Endothelial cell of umbilical vein (primary cell): ENCODE data around the gene PGF. TPM values are rescaled to one million over a fixed set of nuclear protein-coding genes. Genes with fewer than 3 reads are reported as not detected.

ENCODE experiments used
- BruUV-seq: library from RNA; stranded (reverse); fragments of 400-500 nt; replicated peaks from 2 replicates; lab custom pipeline; 2021; lab: Mats Ljungman, UMichigan
- CTCF ChIA-PET: fragments of 300-600, 350-600 bp; sonication (Branson Sonifier 250); formaldehyde crosslinking; loops from one replicate; lab custom pipeline; 2021; ENCODE audit warnings: antibody characterized with exemption, inconsistent platforms; lab: Charles Lee
- POLR2A ChIA-PET: fragments of 300-600, 350-600 bp; sonication (Branson Sonifier 250); formaldehyde crosslinking; loops from one replicate; lab custom pipeline; 2021; ENCODE audit warnings: antibody characterized with exemption, inconsistent platforms; lab: Charles Lee
- DNase-seq: peaks from one replicate; pipeline ENCODE4 v3.0.0-alpha.2; 2011; ENCODE audit warnings: low read depth, low spot score
- FAIRE-seq: peaks from 2 replicates; lab custom pipeline; 2011; peaks lifted over from hg19 to GRCh38; lab: Jason Lieb, UNC
- H2AFZ ChIP-seq: 2 replicates; pipeline ENCODE4 v1.6.0; 2012; ENCODE audit warnings: low read depth, low read length, control low read depth, inconsistent platforms
- H3K27ac ChIP-seq: 2 replicates; pipeline ENCODE4 v1.5.1; 2011; ENCODE audit warnings: low read depth, mild to moderate bottlenecking, control low read depth, low read length, moderate library complexity; ENCODE audit not compliant: insufficient read depth
- H3K27me3 ChIP-seq, 2 experiments: 2 replicates each; pipeline versions ENCODE4 v1.6.0 to v1.6.1; 2011; ENCODE audit warnings: low read length in 2 of 2, mixed read lengths in 1 of 2; ENCODE audit not compliant: control insufficient read depth in 2 of 2, insufficient read depth in 2 of 2
- H3K36me3 ChIP-seq, 2 experiments: 2 replicates in 1 of 2; 3 replicates in 1 of 2; pipeline ENCODE4 v1.5.1; 2011; ENCODE audit warnings: low read length in 2 of 2, mild to moderate bottlenecking in 1 of 2, moderate library complexity in 1 of 2; ENCODE audit not compliant: control insufficient read depth in 2 of 2, insufficient read depth in 2 of 2; ENCODE audit errors: extremely low read depth in 1 of 2
- H3K4me1 ChIP-seq: 3 replicates; pipeline ENCODE4 v1.5.1; 2011; ENCODE audit warnings: mild to moderate bottlenecking, low read length; ENCODE audit not compliant: control insufficient read depth, insufficient read depth; ENCODE audit errors: extremely low read depth
- H3K4me2 ChIP-seq: 2 replicates; pipeline ENCODE4 v1.6.1; 2011; ENCODE audit warnings: low read length, control low read depth, mixed read lengths; ENCODE audit not compliant: insufficient read depth
- H3K4me3 ChIP-seq, 3 experiments: fragments of 200-600 bp in 1 of 3; sonication (generic), shearing (Covaris generic) in 1 of 3; replicated peaks in 1 of 3; 2 replicates each; pipeline ENCODE4 v1.5.1; 2011 to 2016; ENCODE audit warnings: control low read depth in 3 of 3, low read length in 3 of 3, mild to moderate bottlenecking in 2 of 3, inconsistent platforms in 1 of 3, low read depth in 1 of 3, moderate library complexity in 1 of 3; ENCODE audit not compliant: insufficient read depth in 1 of 3
- H3K79me2 ChIP-seq: 2 replicates; pipeline ENCODE4 v1.6.0; 2012; ENCODE audit warnings: low read length, inconsistent platforms; ENCODE audit not compliant: control insufficient read depth, insufficient read depth
- H3K9ac ChIP-seq: replicated peaks from 2 replicates; pipeline ENCODE3; 2011; ENCODE audit warnings: low read length, control low read depth; ENCODE audit not compliant: insufficient read depth; ENCODE audit errors: extremely low read depth
- H3K9me1 ChIP-seq: replicated peaks from 3 replicates; pipeline ENCODE4 v1.6.0; 2011; ENCODE audit warnings: mild to moderate bottlenecking, low read length; ENCODE audit not compliant: control insufficient read depth, insufficient read depth; ENCODE audit errors: extremely low read depth
- H3K9me3 ChIP-seq: replicated peaks from 2 replicates; pipeline ENCODE4 v1.5.1; 2012; ENCODE audit warnings: low read length, inconsistent platforms; ENCODE audit not compliant: control insufficient read depth, insufficient read depth
- H4K20me1 ChIP-seq: replicated peaks from 2 replicates; pipeline ENCODE3; 2011; ENCODE audit warnings: mild to moderate bottlenecking, low read length; ENCODE audit not compliant: control insufficient read depth, insufficient read depth; ENCODE audit errors: extremely low read depth
- CTCF ChIP-seq, 2 donors: IDR thresholded peaks; 1 replicate in 1 of 2; 2 replicates in 1 of 2; pipeline ENCODE4 v1.5.1; 2011; ENCODE audit warnings: low read length in 2 of 2, mild to moderate bottlenecking in 2 of 2, moderate library complexity in 2 of 2, control low read depth in 1 of 2, inconsistent platforms in 1 of 2, low read depth in 1 of 2; ENCODE audit not compliant: insufficient read depth in 1 of 2; ENCODE audit errors: extremely low read depth in 1 of 2
- FOS ChIP-seq: IDR thresholded peaks from 2 replicates; pipeline ENCODE4 v1.6.1; 2011; ENCODE audit warnings: mild to moderate bottlenecking, low read length, moderate library complexity, borderline replicate concordance; ENCODE audit not compliant: insufficient read depth
- GATA2 ChIP-seq: IDR thresholded peaks from 2 replicates; pipeline ENCODE4 v1.7.0; 2011; ENCODE audit warnings: low read depth, mild to moderate bottlenecking, moderate library complexity, mixed read lengths, low read length; ENCODE audit not compliant: insufficient read length, insufficient read depth
- JUN ChIP-seq: IDR thresholded peaks from 2 replicates; pipeline ENCODE4 v1.6.1; 2011; ENCODE audit warnings: borderline replicate concordance, low read depth; ENCODE audit not compliant: insufficient read length, insufficient read depth
- MAX ChIP-seq: IDR thresholded peaks from 2 replicates; pipeline ENCODE4 v1.6.1; 2011; ENCODE audit not compliant: insufficient read depth, insufficient read length
- POLR2A ChIP-seq: IDR thresholded peaks from 2 replicates; pipeline ENCODE4 v1.6.1; 2012; ENCODE audit warnings: low read depth, mild to moderate bottlenecking, control low read depth, low read length
- POLR2AphosphoS5 ChIP-seq: IDR thresholded peaks from 2 replicates; pipeline ENCODE4 v1.6.1; 2012; ENCODE audit warnings: low read depth, mild to moderate bottlenecking, control low read depth, low read length, moderate library complexity; ENCODE audit not compliant: insufficient read depth
- dilution Hi-C: fragments of 300-500 bp; cut with MboI; formaldehyde crosslinking; loops from one replicate; pipeline ENCODE4 v1.15.0; 2019; ENCODE audit warnings: low sequenced_read_pairs; ENCODE audit not compliant: extremely low pct_ligation_motif_present
- intact Hi-C: fragments of 100-400 bp; cut with micrococcal nuclease; formaldehyde crosslinking; loops from one replicate; pipeline ENCODE4 v1.10.0; 2022
- polyA plus RNA-seq, 4 experiments: library from polyadenylated mRNA; depleted of rRNA in 3 of 4; stranded (reverse) in 3 of 4; unstranded in 1 of 4; fragments of >200 nt; gene quantifications; 2 replicates each; pipeline versions ENCODE4 v1.2.1 to v1.2.3, GENCODE V29; 2011 to 2012; ENCODE audit warnings: missing spikeins in 1 of 4
- total RNA-seq: library from RNA; stranded (reverse); gene quantifications from 2 replicates; pipeline ENCODE4 v1.2.3, GENCODE V29; 2021

The PGF gene
- total and polyA plus RNA-seq, 2 donors (not counting 3 experiments of a cell fraction or from before 2014, with no cell fraction given), result 89.0 to 206 TPM

- dilution Hi-C loops (no loop called here), intact Hi-C loops (no loop called here)
- no peak for DNase-seq
- no peaks in the 10 kb centered on the region for H3K27me3 ChIP-seq
- H4K20me1 ChIP-seq, result no peaks in the 10 kb centered on the region
- FAIRE-seq, result no peak
- no TSS peak for BruUV-seq
- H3K79me2 ChIP-seq, result no peaks in the 10 kb centered on the region
- H3K4me3 ChIP-seq, result no peak overlapping the region
- no peak overlapping the region for H2AFZ ChIP-seq
- H3K9ac ChIP-seq, result no peak overlapping the region
- H3K9me3 ChIP-seq, result no peaks in the 10 kb centered on the region
- no peaks in the 10 kb centered on the region for H3K36me3 ChIP-seq
- H3K4me2 ChIP-seq, result no peak overlapping the region
- TF ChIP-seq POLR2A (no peak), FOS (no peak), MAX (no peak), GATA2 (no peak), JUN (no peak), POLR2AphosphoS5 (no peak), CTCF (IDR thresholded peaks at IDR 0.05; ENCODE audit: extremely low read depth in 1 of 2, insufficient read depth in 1 of 2, low read depth in 1 of 2, low read length in 2 of 2) (no peak)
- peaks cover 28% of the 10 kb centered on the region for H3K4me1 ChIP-seq
- H3K27ac ChIP-seq, result no peak overlapping the region
- H3K9me1 ChIP-seq, result no peaks in the 10 kb centered on the region
- ChIA-PET CTCF (interaction anchor here (1.4 kb wide), 2 partner anchors 28 to 64 kb away, joined by 3 read pairs; no protein-coding TSS in a partner anchor), POLR2A (no interaction called here)
These were observed 5.3 kb upstream of the PGF start for GRCh38 chr14:74960736-74961135.
